GM18909 (cell line): ENCODE data around the gene PPM1D.
"Not testable (repeated sequence)": the region's sequence is repeated elsewhere in the genome, so short reads cannot be mapped to it uniquely, and the experiment has no call there.

ENCODE experiments used
- ATAC-seq: cut with Tn5 transposase; IDR thresholded peaks from one replicate; pipeline ENCODE4 v1.9.1; 2021; ENCODE audit warnings: mild to moderate bottlenecking; ENCODE audit not compliant: unreplicated experiment, poor library complexity

Gene PPM1D

GRCh38 chr17:60592750-60593149, 7.2 kb upstream of the PPM1D start:
- ATAC-seq: no peak

- not testable (repeated sequence) for ATAC-seq
Measured at GRCh38 chr17:60593441-60594036, 6.5 kb upstream of the PPM1D start.

- ATAC-seq: not testable (repeated sequence)
Measured at GRCh38 chr17:60594170-60594569, 5.8 kb upstream of the PPM1D start.

GRCh38 chr17:60594734-60595133, 5.3 kb upstream of the PPM1D start:
- ATAC-seq: no peak

- ATAC-seq: no peak
Measured at GRCh38 chr17:60597297-60597696, 2.7 kb upstream of the PPM1D start.

GRCh38 chr17:60598001-60598736, 1.8 kb upstream of the PPM1D start:
- ATAC-seq: no peak

GRCh38 chr17:60599220-60599619, 773 bp upstream of the PPM1D start:
- ATAC-seq: no peak

- ATAC-seq: peak; percentile 18
Measured at GRCh38 chr17:60600490-60601446, 775 bp downstream of the PPM1D start.

- no peak for ATAC-seq
Measured at GRCh38 chr17:60601447-60602384, 1.7 kb downstream of the PPM1D start.

GRCh38 chr17:60602385-60602742, 2.4 kb downstream of the PPM1D start:
- ATAC-seq: no peak

GRCh38 chr17:60602871-60603270, 2.9 kb downstream of the PPM1D start:
- no peak for ATAC-seq

GRCh38 chr17:60603477-60603876, 3.5 kb downstream of the PPM1D start:
- not testable (repeated sequence) for ATAC-seq

- no peak for ATAC-seq
Measured at GRCh38 chr17:60604686-60605334, 4.8 kb downstream of the PPM1D start.

GRCh38 chr17:60606036-60606435, 6.0 kb downstream of the PPM1D start:
- ATAC-seq: no peak

GRCh38 chr17:60610473-60610872, 10.5 kb downstream of the PPM1D start:
- no peak for ATAC-seq

GRCh38 chr17:60611321-60611720, 11.3 kb downstream of the PPM1D start:
- not testable (repeated sequence) for ATAC-seq

GRCh38 chr17:60613325-60613724, 13.3 kb downstream of the PPM1D start:
- ATAC-seq: no peak

GRCh38 chr17:60613796-60614195, 13.8 kb downstream of the PPM1D start:
- ATAC-seq: not testable (repeated sequence)

- not testable (repeated sequence) for ATAC-seq
Measured at GRCh38 chr17:60614247-60614646, 14.3 kb downstream of the PPM1D start.
